Endothelial cell of hepatic sinusoid (primary cell): ENCODE measurements around the gene ABLIM1.

Source experiments
- in situ Hi-C: cut with HindIII; loops from 2 replicates; pipeline ENCODE4 v1.10.0; 2017; ENCODE audit warnings: low sequenced_read_pairs

ABLIM1 gene

DNA sequence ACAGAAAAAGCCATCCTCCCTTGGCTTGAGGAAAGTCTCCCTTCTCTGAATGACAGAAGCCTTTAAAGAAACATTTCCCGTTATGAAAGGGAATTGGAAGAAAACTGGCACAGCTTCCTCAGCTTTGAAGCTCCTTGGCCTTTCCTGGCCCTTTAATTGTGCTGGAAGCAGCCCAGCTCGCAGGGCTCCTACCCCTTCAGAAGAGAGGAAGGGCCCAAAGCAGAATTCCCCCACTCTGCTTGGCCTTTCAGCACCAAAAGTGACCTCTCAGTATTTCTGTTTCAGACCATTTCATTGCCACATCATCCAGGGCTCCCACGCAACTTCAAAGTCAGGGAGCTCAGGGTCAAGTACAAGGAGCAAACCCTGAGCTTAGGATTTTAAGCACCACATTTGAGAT, 258.0 kb downstream of the ABLIM1 start:
- in situ Hi-C loops, result no loop called here

DNA sequence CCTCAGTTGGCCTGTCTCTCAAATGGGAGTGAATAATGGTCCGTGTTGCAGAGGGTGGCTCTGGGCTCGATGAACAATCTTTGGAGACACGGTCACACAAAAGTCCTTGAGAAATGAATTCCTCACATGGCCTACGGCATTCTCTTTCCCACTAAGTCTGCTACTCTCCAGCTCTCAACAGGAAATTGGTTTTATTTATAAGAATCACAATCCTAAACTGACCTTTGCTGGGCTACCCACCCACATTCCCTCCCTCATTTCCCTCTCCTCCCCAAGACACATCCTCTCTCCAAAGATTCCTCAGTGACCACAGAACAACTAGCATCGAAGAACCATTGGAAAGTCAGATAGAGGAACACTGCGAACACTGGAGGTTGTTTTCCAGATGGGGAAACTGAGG, 258.5 kb downstream of the ABLIM1 start:
- in situ Hi-C loops, result no loop called here

DNA sequence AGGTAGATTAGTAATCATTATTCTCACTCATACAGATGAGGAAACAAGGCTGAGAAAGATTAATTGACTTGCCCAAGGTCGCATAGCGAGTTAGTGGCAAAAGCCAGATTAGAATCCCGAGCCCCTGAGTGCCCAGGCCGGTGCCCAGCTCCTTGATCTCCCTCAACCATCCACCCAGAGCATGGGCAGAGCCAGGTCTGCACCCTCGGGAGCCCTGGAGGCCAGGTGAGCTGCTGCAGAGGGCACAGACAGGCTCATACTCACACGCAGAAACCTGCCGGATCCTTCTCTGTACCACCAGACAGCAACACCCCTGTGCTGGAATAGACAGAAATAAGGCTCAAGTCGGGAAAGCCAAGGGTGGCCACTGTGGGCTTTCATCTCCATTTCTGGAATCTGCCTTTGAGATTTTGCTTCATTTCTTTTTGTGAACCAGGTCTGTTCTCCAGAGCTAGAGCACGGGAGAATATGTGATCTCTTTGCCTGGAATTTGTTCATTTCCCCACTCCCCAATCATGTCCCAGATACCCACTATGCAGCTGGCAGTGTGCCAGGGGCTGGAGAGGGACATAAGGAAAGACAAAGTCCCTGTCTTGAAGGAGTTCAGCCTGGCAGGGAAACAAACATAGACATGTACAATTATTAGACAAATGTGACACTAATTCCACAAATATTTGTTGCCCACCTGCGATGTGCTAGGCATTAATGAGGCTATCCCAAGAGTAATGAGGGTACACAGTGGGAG, 259.3 kb downstream of the ABLIM1 start:
- in situ Hi-C loops, result no loop called here

DNA sequence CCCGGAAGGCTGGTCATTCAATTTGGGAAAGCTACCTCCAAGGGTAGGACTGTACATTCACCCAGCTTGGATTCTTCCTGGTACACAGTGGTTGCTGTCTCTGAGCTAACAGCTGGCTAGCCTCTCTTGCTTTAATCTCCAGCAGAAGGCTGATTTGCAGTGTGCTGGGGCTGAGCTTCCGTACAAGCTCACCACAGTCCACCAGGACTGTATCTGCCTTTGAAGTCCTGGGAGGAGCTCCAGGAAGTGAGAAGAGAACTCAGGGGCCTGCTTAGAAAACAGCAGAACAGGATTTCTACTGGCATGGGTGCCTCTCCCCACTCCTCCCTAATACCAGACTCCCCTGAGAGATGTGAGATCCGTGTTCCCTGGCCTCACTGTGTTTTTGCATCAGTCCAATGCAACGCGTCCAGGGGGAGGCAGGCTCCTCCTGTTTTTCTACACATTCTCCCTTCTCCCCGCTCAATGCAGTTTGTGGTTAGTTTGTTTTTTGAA, 260.4 kb downstream of the ABLIM1 start:
- in situ Hi-C loops, result no loop called here

DNA sequence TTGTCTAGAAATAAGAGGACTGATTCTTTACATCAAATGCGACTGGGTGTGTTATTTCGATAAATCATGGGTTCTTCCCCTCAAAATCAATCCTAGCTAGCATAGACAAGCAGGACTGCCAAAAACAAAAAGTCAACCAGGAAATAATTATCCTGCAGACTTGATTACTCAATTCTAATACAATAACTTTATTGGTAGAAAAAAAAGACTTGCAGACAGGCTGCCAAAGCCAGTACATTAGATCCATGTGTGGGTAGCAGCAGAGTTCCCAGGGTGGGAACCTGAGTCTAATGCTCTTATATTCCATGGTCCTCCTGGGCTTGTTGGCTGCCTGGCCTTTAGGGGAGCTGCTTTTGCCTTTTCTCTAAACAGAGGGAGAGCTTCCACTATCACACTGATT, 261.6 kb downstream of the ABLIM1 start:
- in situ Hi-C loops, result no loop called here

DNA sequence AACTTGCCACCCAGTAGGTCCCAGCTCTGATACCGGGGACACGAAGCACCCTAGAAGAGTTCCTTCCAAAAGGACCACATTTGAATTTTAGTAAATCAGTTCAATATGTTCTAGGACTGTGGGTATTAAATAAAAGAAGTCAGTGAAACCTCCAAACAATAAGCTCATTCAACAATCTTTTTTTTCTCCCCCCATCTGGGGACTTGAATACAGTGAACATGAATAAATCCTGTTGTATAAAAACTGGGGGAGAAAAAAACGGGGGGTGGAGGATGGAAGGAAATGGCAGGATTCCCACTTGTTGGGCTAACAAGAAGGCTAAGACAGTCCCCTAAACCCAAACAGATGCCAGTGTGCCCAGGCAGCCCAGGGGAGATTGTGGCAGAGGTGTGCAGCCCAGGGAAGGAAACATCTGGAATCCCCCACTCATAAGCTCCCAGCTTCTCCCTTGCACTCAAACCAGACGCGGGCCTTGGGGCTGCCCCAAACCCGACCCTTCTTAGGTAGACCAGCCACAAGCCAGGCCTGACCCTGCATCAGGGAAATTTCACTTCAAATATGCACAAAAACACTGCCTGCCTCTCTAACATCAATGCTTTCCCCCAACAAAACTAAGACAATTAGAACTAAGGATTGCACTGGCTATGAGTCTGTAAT, 262.6 kb downstream of the ABLIM1 start:
- in situ Hi-C loops, result no loop called here

DNA sequence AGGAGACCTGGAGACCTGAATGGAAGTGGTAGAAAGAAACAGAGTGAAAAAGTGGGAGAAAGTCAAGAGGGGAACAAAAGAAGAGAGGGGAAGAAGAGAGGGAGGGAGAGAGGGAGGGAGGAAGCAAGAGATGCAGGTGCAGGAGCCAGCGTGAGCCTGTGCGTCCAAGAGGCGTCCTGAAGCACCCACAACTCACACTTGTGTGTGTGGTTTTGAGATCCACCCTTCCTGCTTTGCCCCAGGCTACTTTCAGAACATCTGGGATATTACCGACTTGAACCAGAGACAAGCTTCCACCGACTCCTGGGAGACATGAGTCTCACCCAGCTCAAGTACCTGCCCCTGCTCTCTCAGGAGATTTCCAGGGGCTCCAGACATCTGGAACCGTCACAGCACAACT, 263.5 kb downstream of the ABLIM1 start:
- in situ Hi-C loops, result no loop called here

DNA sequence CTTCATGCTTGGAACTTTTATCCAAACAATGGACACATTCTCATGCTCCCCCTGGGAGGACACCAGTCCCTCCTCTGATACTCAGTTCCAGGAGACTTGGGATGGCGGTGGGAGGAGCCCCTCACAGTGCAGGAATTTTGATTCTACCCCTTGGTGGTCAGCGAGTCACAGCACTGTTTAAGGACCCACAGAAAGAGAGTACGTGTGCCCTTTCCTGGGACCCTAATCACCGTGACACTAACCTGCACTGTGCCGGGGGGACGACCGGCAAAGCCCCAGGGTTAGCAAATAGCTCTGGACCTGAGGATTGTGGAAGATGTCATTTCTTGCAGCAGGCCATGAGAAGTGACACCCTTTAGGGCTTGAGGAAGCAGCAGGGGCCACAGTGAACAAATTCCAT, 264.2 kb downstream of the ABLIM1 start:
- in situ Hi-C loops, result no loop called here

DNA sequence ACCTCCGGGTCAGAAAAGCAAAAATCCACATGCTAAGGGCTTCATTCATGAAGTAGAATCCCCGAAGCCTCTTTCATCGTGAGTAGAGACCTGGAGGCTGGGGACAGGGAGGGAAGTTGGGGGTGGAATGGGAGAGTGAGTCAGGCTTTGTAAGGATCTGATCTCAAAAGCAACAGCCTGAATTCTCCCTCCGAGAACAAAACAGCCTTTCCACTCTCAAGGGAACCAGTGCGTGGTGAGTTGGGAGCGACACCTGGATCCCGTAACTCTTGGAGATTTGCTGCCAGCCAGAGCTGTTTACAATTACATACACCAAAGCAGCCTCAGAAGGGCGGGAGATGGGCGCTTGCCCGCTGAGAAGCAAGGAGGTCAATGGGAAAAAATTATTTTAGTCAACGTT, 264.6 kb downstream of the ABLIM1 start:
- in situ Hi-C loops, result no loop called here

DNA sequence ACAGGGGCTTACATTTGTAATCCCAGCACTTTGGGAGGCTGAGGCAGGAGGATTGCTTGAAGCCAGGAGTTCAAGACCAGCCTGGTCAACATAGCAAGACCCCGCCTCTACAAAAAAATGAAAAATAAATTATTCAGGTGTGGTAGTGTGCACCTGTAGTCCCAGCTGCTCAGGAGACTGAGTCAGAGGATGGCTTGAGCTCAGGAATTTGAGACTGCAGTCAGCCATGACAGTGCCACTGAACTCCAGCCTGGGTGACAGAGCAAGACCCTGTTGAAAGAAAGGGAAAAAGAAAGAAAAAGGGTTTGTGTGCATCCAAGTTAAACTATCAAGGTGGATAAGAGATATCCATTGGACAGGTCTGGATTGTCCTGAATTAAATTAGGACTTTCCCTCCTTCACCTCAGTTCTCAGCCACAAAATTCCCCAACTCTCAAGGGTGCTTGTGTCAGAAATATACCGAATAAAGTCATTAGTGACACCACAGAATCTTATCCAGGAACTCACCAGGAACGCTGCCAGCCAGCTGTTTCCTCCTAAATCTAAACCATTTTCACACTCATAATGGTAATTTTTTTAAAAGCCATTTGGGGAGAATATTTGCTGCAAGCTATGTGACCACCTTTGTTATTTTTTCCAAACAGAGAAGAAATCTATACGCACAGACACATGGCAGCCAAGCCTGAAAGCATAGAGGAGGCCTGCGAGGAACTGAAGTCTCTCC, 265.8 kb downstream of the ABLIM1 start:
- in situ Hi-C loops, result no loop called here

DNA sequence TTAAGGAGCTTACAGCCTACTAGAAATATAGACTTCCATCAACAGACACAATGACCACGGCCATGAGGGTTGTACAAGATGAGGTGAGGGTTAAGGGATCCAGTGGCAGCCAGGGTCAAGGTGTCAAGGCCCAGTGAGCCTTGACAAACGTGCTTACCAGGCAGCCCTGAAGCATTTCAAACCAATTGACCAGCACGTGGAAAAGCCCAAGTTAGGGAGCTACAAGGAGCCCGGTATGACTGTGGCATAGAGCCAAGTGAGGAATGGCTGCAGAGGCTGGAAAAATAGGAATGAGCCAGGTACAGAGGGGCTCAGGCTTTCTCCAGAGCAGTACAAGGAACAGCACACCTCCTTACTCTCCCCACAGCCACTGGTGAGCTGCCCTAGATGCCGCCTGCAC, 266.5 kb downstream of the ABLIM1 start:
- in situ Hi-C loops, result no loop called here

DNA sequence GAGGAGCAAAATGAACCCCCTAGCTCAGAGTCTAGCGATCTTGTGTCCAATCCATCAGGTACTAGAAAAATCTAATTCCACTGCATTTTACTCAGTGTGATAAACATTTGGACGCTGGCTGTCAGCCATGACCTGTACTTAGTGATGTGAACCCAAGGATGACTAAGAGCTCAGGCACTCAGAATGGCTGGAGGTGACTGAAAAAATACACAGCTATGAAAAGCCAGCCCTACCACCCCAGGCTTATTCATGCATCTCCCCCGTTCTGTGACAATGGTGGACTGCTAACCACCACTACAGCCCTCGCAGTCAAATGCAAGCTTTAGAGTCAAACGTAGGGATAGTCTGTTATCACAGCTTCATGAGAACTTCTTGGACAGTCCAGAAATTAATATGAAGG, 268.6 kb downstream of the ABLIM1 start:
- in situ Hi-C loops, result loop anchor here (5.0 kb wide), 1 partner anchor 43 kb away; no protein-coding TSS in a partner anchor

DNA sequence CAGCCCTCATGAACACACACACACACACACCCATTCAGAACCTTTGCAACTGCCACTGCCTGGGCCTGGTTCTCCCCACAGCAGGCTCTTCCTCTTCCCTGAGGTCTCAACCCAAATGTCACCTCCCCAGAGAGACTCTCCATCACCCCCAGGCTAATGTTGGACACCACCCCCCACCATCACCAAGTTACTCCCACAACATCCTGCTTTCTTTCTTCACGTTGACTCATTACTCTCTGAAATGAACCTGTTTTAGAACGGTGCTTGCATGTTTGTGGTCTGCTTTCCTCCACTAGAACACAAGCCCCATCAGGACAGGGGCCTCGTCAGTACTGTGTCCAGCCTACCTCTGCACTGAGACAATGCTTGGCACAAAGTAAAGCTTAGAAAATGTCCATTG, 269.8 kb downstream of the ABLIM1 start:
- in situ Hi-C loops, result loop anchor here (5.0 kb wide), 1 partner anchor 44 kb away; no protein-coding TSS in a partner anchor

DNA sequence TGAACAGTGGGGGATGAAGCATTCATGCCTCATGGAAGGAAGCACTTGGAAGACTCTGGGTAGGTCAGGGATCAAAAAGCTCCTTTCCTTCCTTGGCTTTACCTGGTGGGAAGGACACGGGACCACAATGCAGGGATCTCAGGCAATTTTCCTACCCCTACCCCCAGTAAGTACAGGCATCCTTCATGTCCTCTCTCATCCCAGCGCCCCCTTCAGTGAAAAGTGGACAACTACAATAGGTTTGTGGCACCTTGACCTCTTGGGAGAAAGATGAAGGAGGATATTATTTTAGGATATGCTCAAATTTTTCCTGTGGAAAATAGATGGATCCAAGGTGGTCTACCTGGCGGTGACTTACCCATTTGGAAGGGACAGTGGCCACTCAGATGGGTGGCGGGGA, 270.3 kb downstream of the ABLIM1 start:
- in situ Hi-C loops, result loop anchor here (5.0 kb wide), 1 partner anchor 45 kb away; no protein-coding TSS in a partner anchor

DNA sequence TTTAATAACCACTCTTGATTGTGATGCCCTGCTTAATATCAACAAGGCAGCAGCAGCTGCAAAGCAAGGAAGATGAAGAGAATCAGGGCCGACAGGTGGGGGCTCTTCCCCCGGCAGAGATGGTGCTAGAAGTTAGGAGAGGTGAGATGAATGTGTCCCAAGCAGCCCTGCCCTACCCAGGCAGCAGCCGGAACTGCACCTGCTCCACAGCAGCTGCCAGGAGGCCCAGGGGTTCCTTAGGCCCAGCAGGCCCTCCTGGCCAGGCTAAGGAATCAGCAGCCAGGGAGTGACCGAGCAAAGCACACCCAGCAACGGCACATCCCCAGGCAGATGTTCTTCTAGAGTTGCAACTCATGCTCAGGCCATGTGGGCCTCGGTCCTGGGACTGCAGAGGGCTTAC, 271.6 kb downstream of the ABLIM1 start:
- in situ Hi-C loops, result loop anchor here (5.0 kb wide), 1 partner anchor 46 kb away; no protein-coding TSS in a partner anchor

DNA sequence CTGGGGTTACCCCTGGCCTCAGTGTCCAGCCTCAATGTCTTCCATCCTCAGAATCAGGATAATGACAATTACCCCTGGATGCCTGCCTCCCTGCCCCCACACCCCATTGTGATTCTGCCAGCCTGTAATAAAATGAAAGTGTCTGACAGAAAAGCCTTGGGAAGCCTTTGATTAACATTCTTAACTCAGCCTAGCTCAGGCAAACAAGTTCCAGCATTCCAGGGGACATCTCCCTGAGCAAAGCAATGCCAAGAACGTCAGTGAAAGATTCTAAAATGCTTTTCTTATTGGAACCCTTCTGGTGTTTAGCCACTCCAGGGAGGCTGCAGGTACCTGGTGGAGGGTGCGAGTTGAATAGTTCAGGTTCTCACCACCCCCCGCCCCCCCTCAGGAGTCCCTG, 272.5 kb downstream of the ABLIM1 start:
- in situ Hi-C loops, result loop anchor here (5.0 kb wide), 1 partner anchor 47 kb away; no protein-coding TSS in a partner anchor

DNA sequence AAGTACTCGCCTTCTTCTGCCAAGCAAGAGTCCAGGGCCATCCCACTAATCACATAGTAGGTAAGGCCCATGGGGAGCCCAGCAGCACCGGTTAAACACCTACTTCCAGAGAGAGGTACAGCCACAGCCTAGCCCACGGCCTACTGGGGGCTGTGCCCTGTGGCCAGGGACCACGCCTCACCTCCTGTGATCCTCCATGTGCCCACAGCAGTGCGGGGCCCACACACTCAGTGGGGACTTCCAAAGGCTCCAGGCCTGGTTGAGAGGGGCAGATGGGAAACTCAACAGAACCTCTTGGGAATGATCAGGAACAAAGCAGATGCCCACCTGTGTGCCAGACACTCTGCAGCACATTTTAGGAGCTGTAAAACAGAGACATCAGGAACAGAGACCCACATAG, 273.5 kb downstream of the ABLIM1 start:
- in situ Hi-C loops, result no loop called here

DNA sequence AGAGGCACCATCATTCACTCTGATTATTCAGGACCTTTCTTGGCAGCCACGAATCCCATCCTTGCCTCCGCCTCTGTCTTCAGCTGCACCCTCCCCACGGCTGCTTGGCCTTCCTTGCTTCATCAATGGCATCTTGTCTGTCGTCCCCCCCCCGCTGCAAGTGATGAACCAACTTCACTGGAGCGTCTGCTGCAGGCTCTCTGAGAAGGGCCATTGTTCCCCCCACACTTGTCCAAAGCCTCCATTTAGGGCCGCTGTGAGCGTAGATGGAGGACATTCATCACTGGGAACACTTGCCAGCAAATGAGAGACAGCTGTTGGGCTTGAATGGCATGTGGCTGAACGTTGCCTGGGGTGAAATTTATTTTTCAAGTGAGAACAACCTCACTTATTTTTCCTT, 273.9 kb downstream of the ABLIM1 start:
- in situ Hi-C loops, result no loop called here
